Endothelial cell of umbilical vein (primary cell): ENCODE results near the gene TENT4B. TPM values are rescaled to one million over a fixed set of nuclear protein-coding genes. Genes with fewer than 3 reads are reported as not detected.

ENCODE experiments used
- BruUV-seq: library from RNA; stranded (reverse); fragments of 400-500 nt; replicated peaks from 2 replicates; lab custom pipeline; 2021; lab: Mats Ljungman, UMichigan
- CTCF ChIA-PET: fragments of 300-600, 350-600 bp; sonication (Branson Sonifier 250); formaldehyde crosslinking; loops from one replicate; lab custom pipeline; 2021; ENCODE audit warnings: antibody characterized with exemption, inconsistent platforms; lab: Charles Lee
- POLR2A ChIA-PET: fragments of 300-600, 350-600 bp; sonication (Branson Sonifier 250); formaldehyde crosslinking; loops from one replicate; lab custom pipeline; 2021; ENCODE audit warnings: antibody characterized with exemption, inconsistent platforms; lab: Charles Lee
- DNase-seq: peaks from one replicate; pipeline ENCODE4 v3.0.0-alpha.2; 2011; ENCODE audit warnings: low read depth, low spot score
- FAIRE-seq: peaks from 2 replicates; lab custom pipeline; 2011; peaks lifted over from hg19 to GRCh38; lab: Jason Lieb, UNC
- H2AFZ ChIP-seq: 2 replicates; pipeline ENCODE4 v1.6.0; 2012; ENCODE audit warnings: low read depth, low read length, control low read depth, inconsistent platforms
- H3K27ac ChIP-seq: 2 replicates; pipeline ENCODE4 v1.5.1; 2011; ENCODE audit warnings: low read depth, mild to moderate bottlenecking, control low read depth, low read length, moderate library complexity; ENCODE audit not compliant: insufficient read depth
- H3K27me3 ChIP-seq, 2 experiments: 2 replicates each; pipeline versions ENCODE4 v1.6.0 to v1.6.1; 2011; ENCODE audit warnings: low read length in 2 of 2, mixed read lengths in 1 of 2; ENCODE audit not compliant: control insufficient read depth in 2 of 2, insufficient read depth in 2 of 2
- H3K36me3 ChIP-seq, 2 experiments: 2 replicates in 1 of 2; 3 replicates in 1 of 2; pipeline ENCODE4 v1.5.1; 2011; ENCODE audit warnings: low read length in 2 of 2, mild to moderate bottlenecking in 1 of 2, moderate library complexity in 1 of 2; ENCODE audit not compliant: control insufficient read depth in 2 of 2, insufficient read depth in 2 of 2; ENCODE audit errors: extremely low read depth in 1 of 2
- H3K4me1 ChIP-seq: 3 replicates; pipeline ENCODE4 v1.5.1; 2011; ENCODE audit warnings: mild to moderate bottlenecking, low read length; ENCODE audit not compliant: control insufficient read depth, insufficient read depth; ENCODE audit errors: extremely low read depth
- H3K4me2 ChIP-seq: 2 replicates; pipeline ENCODE4 v1.6.1; 2011; ENCODE audit warnings: low read length, control low read depth, mixed read lengths; ENCODE audit not compliant: insufficient read depth
- H3K4me3 ChIP-seq, 3 experiments: fragments of 200-600 bp in 1 of 3; sonication (generic), shearing (Covaris generic) in 1 of 3; replicated peaks in 1 of 3; 2 replicates each; pipeline ENCODE4 v1.5.1; 2011 to 2016; ENCODE audit warnings: control low read depth in 3 of 3, low read length in 3 of 3, mild to moderate bottlenecking in 2 of 3, inconsistent platforms in 1 of 3, low read depth in 1 of 3, moderate library complexity in 1 of 3; ENCODE audit not compliant: insufficient read depth in 1 of 3
- H3K79me2 ChIP-seq: 2 replicates; pipeline ENCODE4 v1.6.0; 2012; ENCODE audit warnings: low read length, inconsistent platforms; ENCODE audit not compliant: control insufficient read depth, insufficient read depth
- H3K9ac ChIP-seq: replicated peaks from 2 replicates; pipeline ENCODE3; 2011; ENCODE audit warnings: low read length, control low read depth; ENCODE audit not compliant: insufficient read depth; ENCODE audit errors: extremely low read depth
- H3K9me1 ChIP-seq: replicated peaks from 3 replicates; pipeline ENCODE4 v1.6.0; 2011; ENCODE audit warnings: mild to moderate bottlenecking, low read length; ENCODE audit not compliant: control insufficient read depth, insufficient read depth; ENCODE audit errors: extremely low read depth
- H3K9me3 ChIP-seq: replicated peaks from 2 replicates; pipeline ENCODE4 v1.5.1; 2012; ENCODE audit warnings: low read length, inconsistent platforms; ENCODE audit not compliant: control insufficient read depth, insufficient read depth
- H4K20me1 ChIP-seq: replicated peaks from 2 replicates; pipeline ENCODE3; 2011; ENCODE audit warnings: mild to moderate bottlenecking, low read length; ENCODE audit not compliant: control insufficient read depth, insufficient read depth; ENCODE audit errors: extremely low read depth
- CTCF ChIP-seq, 2 donors: IDR thresholded peaks; 1 replicate in 1 of 2; 2 replicates in 1 of 2; pipeline ENCODE4 v1.5.1; 2011; ENCODE audit warnings: low read length in 2 of 2, mild to moderate bottlenecking in 2 of 2, moderate library complexity in 2 of 2, control low read depth in 1 of 2, inconsistent platforms in 1 of 2, low read depth in 1 of 2; ENCODE audit not compliant: insufficient read depth in 1 of 2; ENCODE audit errors: extremely low read depth in 1 of 2
- EZH2 ChIP-seq: IDR thresholded peaks from 2 replicates; pipeline ENCODE4 v1.6.1; 2012; ENCODE audit warnings: borderline replicate concordance, low read depth, mild to moderate bottlenecking, moderate library complexity, low read length, inconsistent platforms; ENCODE audit not compliant: severe bottlenecking
- FOS ChIP-seq: IDR thresholded peaks from 2 replicates; pipeline ENCODE4 v1.6.1; 2011; ENCODE audit warnings: mild to moderate bottlenecking, low read length, moderate library complexity, borderline replicate concordance; ENCODE audit not compliant: insufficient read depth
- GATA2 ChIP-seq: IDR thresholded peaks from 2 replicates; pipeline ENCODE4 v1.7.0; 2011; ENCODE audit warnings: low read depth, mild to moderate bottlenecking, moderate library complexity, mixed read lengths, low read length; ENCODE audit not compliant: insufficient read length, insufficient read depth
- JUN ChIP-seq: IDR thresholded peaks from 2 replicates; pipeline ENCODE4 v1.6.1; 2011; ENCODE audit warnings: borderline replicate concordance, low read depth; ENCODE audit not compliant: insufficient read length, insufficient read depth
- MAX ChIP-seq: IDR thresholded peaks from 2 replicates; pipeline ENCODE4 v1.6.1; 2011; ENCODE audit not compliant: insufficient read depth, insufficient read length
- MYC ChIP-seq: IDR thresholded peaks from one replicate; pipeline ENCODE4 v1.6.1; 2011; ENCODE audit warnings: mild to moderate bottlenecking, low read depth, low read length
- POLR2A ChIP-seq: IDR thresholded peaks from 2 replicates; pipeline ENCODE4 v1.6.1; 2012; ENCODE audit warnings: low read depth, mild to moderate bottlenecking, control low read depth, low read length
- POLR2AphosphoS5 ChIP-seq: IDR thresholded peaks from 2 replicates; pipeline ENCODE4 v1.6.1; 2012; ENCODE audit warnings: low read depth, mild to moderate bottlenecking, control low read depth, low read length, moderate library complexity; ENCODE audit not compliant: insufficient read depth
- dilution Hi-C: fragments of 300-500 bp; cut with MboI; formaldehyde crosslinking; loops from one replicate; pipeline ENCODE4 v1.15.0; 2019; ENCODE audit warnings: low sequenced_read_pairs; ENCODE audit not compliant: extremely low pct_ligation_motif_present
- intact Hi-C: fragments of 100-400 bp; cut with micrococcal nuclease; formaldehyde crosslinking; loops from one replicate; pipeline ENCODE4 v1.10.0; 2022
- polyA plus RNA-seq, 4 experiments: library from polyadenylated mRNA; depleted of rRNA in 3 of 4; stranded (reverse) in 3 of 4; unstranded in 1 of 4; fragments of >200 nt; gene quantifications; 2 replicates each; pipeline versions ENCODE4 v1.2.1 to v1.2.3, GENCODE V29; 2011 to 2012; ENCODE audit warnings: missing spikeins in 1 of 4
- total RNA-seq: library from RNA; stranded (reverse); gene quantifications from 2 replicates; pipeline ENCODE4 v1.2.3, GENCODE V29; 2021

Gene TENT4B
- total and polyA plus RNA-seq, 2 donors (not counting 3 experiments of a cell fraction or from before 2014, with no cell fraction given) = 4.2 to 13.1 TPM

GRCh38 chr16:50188619-50189136, 35.6 kb downstream of the TENT4B start:
- no peaks in the 10 kb centered on the region for H4K20me1 ChIP-seq
- H3K36me3 ChIP-seq = no peaks in the 10 kb centered on the region
- dilution Hi-C loops = no loop called here
- no peaks in the 10 kb centered on the region for H3K9me1 ChIP-seq
- POLR2A ChIA-PET = no interaction called here
- no peak overlapping the region for H3K27ac ChIP-seq
- DNase-seq (no peak), FAIRE-seq (no peak)
- TF ChIP-seq EZH2 (no peak), GATA2 (no peak), FOS (no peak), MYC (no peak), MAX (no peak), POLR2AphosphoS5 (no peak), JUN (no peak), POLR2A (no peak), CTCF (IDR thresholded peaks at IDR 0.05; ENCODE audit: extremely low read depth in 1 of 2, insufficient read depth in 1 of 2, low read depth in 1 of 2, low read length in 2 of 2) (no peak)
- intact Hi-C loops = no loop called here
- H3K27me3 ChIP-seq = no peaks in the 10 kb centered on the region
- H3K4me2 ChIP-seq = no peak overlapping the region
- H3K4me1 ChIP-seq = peaks cover 14% of the 10 kb centered on the region
- no peak overlapping the region for H3K4me3 ChIP-seq
- CTCF ChIA-PET = interaction anchor here (0.7 kb wide), 1 partner anchor 22 kb away, joined by 5 read pairs; no protein-coding TSS in a partner anchor
- H3K9me3 ChIP-seq = no peaks in the 10 kb centered on the region
- BruUV-seq = no TSS peak
- no peak overlapping the region for H3K9ac ChIP-seq
- no peak overlapping the region for H2AFZ ChIP-seq
- peaks cover 49% of the 10 kb centered on the region for H3K79me2 ChIP-seq
